Gastroesophageal sphincter (tissue), 3 donors: Measurements from ENCODE around the gene STAT4.

ENCODE experiments used
- EP300 ChIP-seq: sonication (generic); formaldehyde crosslinking; IDR thresholded peaks from one replicate; pipeline ENCODE4 v1.6.1; 2017; ENCODE audit warnings: antibody characterized with exemption, mild to moderate bottlenecking
- POLR2A ChIP-seq, 2 donors: fragments of 450-650 bp; IDR thresholded peaks; one replicate each; pipeline ENCODE4 v1.6.1; 2017; ENCODE audit warnings: antibody characterized with exemption in 2 of 2, mild to moderate bottlenecking in 2 of 2, moderate library complexity in 1 of 2
- POLR2AphosphoS5 ChIP-seq: sonication (generic); formaldehyde crosslinking; IDR thresholded peaks from one replicate; pipeline ENCODE4 v1.6.1; 2017; ENCODE audit warnings: antibody characterized with exemption
- TF ChIP-seq, protein P1 (sequence below), 4 experiments: fragments of 200-600 bp in 2 of 4; fragments of 450-650 bp in 2 of 4; sonication (generic) in 1 of 4; IDR thresholded peaks; one replicate each; pipeline ENCODE4 v1.5.1; 2017 to 2019; ENCODE audit warnings: antibody characterized with exemption in 4 of 4, mild to moderate bottlenecking in 2 of 4, moderate library complexity in 2 of 4

DNA sequence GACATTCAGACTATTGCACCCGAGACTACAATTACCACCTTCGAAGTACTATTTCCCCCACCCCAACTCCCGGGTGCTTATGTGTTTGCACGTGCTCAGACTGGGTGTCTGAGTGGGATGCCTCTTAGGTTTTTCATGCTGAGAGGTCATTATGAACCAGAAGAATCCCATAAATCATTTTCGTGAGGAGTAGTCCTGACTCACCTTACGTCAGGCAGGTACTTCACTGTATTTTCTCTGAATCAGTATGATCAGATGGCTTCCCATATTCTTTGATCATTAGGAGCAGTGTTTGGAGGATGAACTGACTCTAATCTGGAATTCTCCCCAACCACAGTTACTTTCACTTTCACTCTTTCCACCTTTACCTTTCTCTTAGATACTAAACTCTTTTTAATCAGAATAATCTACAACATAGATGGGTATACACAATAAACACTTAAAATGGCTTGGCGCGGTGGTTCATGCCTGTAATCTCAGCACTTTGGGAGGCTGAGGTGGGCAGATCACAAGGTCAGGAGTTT lies 38.4 kb upstream of the STAT4 start:
- TF ChIP-seq POLR2AphosphoS5 (no peak), POLR2A (IDR thresholded peaks at IDR 0.05) (no peak), EP300 (no peak)
- TF ChIP-seq, protein P1, sequence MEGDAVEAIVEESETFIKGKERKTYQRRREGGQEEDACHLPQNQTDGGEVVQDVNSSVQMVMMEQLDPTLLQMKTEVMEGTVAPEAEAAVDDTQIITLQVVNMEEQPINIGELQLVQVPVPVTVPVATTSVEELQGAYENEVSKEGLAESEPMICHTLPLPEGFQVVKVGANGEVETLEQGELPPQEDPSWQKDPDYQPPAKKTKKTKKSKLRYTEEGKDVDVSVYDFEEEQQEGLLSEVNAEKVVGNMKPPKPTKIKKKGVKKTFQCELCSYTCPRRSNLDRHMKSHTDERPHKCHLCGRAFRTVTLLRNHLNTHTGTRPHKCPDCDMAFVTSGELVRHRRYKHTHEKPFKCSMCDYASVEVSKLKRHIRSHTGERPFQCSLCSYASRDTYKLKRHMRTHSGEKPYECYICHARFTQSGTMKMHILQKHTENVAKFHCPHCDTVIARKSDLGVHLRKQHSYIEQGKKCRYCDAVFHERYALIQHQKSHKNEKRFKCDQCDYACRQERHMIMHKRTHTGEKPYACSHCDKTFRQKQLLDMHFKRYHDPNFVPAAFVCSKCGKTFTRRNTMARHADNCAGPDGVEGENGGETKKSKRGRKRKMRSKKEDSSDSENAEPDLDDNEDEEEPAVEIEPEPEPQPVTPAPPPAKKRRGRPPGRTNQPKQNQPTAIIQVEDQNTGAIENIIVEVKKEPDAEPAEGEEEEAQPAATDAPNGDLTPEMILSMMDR (IDR thresholded peaks at IDR 0.05): no peak
